Chondrocyte (in vitro differentiated cells): ENCODE data around the gene NRXN3. TPM values are rescaled to one million over a fixed set of nuclear protein-coding genes. Genes with fewer than 3 reads are reported as not detected.

Source experiments
- DNase-seq: peaks from one replicate; pipeline ENCODE4 v3.0.0; 2021; ENCODE audit warnings: mixed read lengths, low spot score
- H3K27ac Mint-ChIP-seq: one replicate; pipeline ENCODE4 v1.8.0; 2021; ENCODE audit warnings: mild to moderate bottlenecking, moderate library complexity, mixed read lengths; ENCODE audit not compliant: unreplicated experiment
- H3K27me3 Mint-ChIP-seq: 2 replicates; pipeline ENCODE4 v1.8.0; 2021; ENCODE audit warnings: low read depth, mixed read lengths
- H3K36me3 Mint-ChIP-seq: 2 replicates; pipeline ENCODE4 v1.8.0; 2021; ENCODE audit warnings: low read depth, mixed read lengths
- H3K4me1 Mint-ChIP-seq: 2 replicates; pipeline ENCODE4 v1.8.0; 2021; ENCODE audit warnings: low read depth, mild to moderate bottlenecking, mixed read lengths
- H3K4me3 Mint-ChIP-seq: one replicate; pipeline ENCODE4 v1.8.0; 2021; ENCODE audit warnings: mild to moderate bottlenecking, moderate library complexity, mixed read lengths; ENCODE audit not compliant: unreplicated experiment
- H3K9me3 Mint-ChIP-seq: 2 replicates; pipeline ENCODE4 v1.8.0; 2021; ENCODE audit warnings: low read depth, mixed read lengths
- CTCF ChIP-seq: fragments of 200-600 bp; sonication (generic); IDR thresholded peaks from 2 replicates; pipeline ENCODE4 v1.5.0; 2021; ENCODE audit warnings: antibody characterized with exemption, mild to moderate bottlenecking, moderate library complexity
- total RNA-seq: library from RNA; stranded (reverse); gene quantifications from 3 replicates; pipeline ENCODE4 v1.2.1, GENCODE V29; 2021

The NRXN3 gene
- total RNA-seq, 1 donor from 2014 or later: 7.9 TPM

- Mint-ChIP-seq H3K4me1 (no peaks in the 10 kb centered on the region), H3K27me3 (no peaks in the 10 kb centered on the region), H3K27ac (no peak overlapping the region), H3K36me3 (no peaks in the 10 kb centered on the region), H3K9me3 (peaks cover 8% of the 10 kb centered on the region), H3K4me3 (no peak overlapping the region)
- no peak for DNase-seq
- TF ChIP-seq CTCF: no peak
Measured at GRCh38 chr14:79652513-79653307, 1482.5 kb downstream of the NRXN3 start.

GRCh38 chr14:79656056-79656455 lies 1485.9 kb downstream of the NRXN3 start:
- Mint-ChIP-seq H3K4me3 (no peak overlapping the region), H3K9me3 (peaks cover 6% of the 10 kb centered on the region), H3K4me1 (no peaks in the 10 kb centered on the region), H3K27ac (no peak overlapping the region), H3K36me3 (no peaks in the 10 kb centered on the region), H3K27me3 (no peaks in the 10 kb centered on the region)
- TF ChIP-seq CTCF: no peak
- no peak for DNase-seq

- Mint-ChIP-seq H3K4me3 (no peak overlapping the region), H3K27ac (no peak overlapping the region), H3K27me3 (no peaks in the 10 kb centered on the region), H3K9me3 (peaks cover 6% of the 10 kb centered on the region), H3K4me1 (no peaks in the 10 kb centered on the region), H3K36me3 (no peaks in the 10 kb centered on the region)
- no peak for TF ChIP-seq CTCF
- no peak for DNase-seq
Measured at GRCh38 chr14:79656496-79656895, 1486.3 kb downstream of the NRXN3 start.

GRCh38 chr14:79658221-79658620 lies 1488.0 kb downstream of the NRXN3 start:
- TF ChIP-seq CTCF: no peak
- no peak for DNase-seq
- Mint-ChIP-seq H3K9me3 (peaks cover 12% of the 10 kb centered on the region), H3K36me3 (no peaks in the 10 kb centered on the region), H3K27ac (no peak overlapping the region), H3K27me3 (no peaks in the 10 kb centered on the region), H3K4me3 (no peak overlapping the region), H3K4me1 (no peaks in the 10 kb centered on the region)

- no peak for TF ChIP-seq CTCF
- Mint-ChIP-seq H3K36me3 (no peaks in the 10 kb centered on the region), H3K4me3 (no peak overlapping the region), H3K27ac (no peak overlapping the region), H3K27me3 (no peaks in the 10 kb centered on the region), H3K4me1 (no peaks in the 10 kb centered on the region), H3K9me3 (peaks cover 9% of the 10 kb centered on the region)
- DNase-seq: no peak
Measured at GRCh38 chr14:79658769-79659168, 1488.6 kb downstream of the NRXN3 start.
